Neural cell (in vitro differentiated cells): ENCODE data around the gene TMEM127.

Experiments
- EP300 ChIP-seq: fragments of 450-650 bp; conservative IDR thresholded peaks from 2 replicates; pipeline ENCODE4 v1.6.1; 2014; ENCODE audit warnings: antibody characterized with exemption, mild to moderate bottlenecking, moderate library complexity; ENCODE audit not compliant: poor library complexity, severe bottlenecking
- EZH2 ChIP-seq: fragments of 200-600, 300-800 bp; shearing (Covaris generic), sonication (generic); IDR thresholded peaks from 2 replicates; pipeline ENCODE4 v1.6.1; 2014; ENCODE audit warnings: antibody characterized with exemption, low read length, borderline replicate concordance, mild to moderate bottlenecking; ENCODE audit not compliant: insufficient read depth, poor library complexity, severe bottlenecking
- POLR2AphosphoS5 ChIP-seq: IDR thresholded peaks from 2 replicates; pipeline ENCODE4 v1.6.1; 2012
- RAD21 ChIP-seq: fragments of 450-650 bp; conservative IDR thresholded peaks from 2 replicates; pipeline ENCODE4 v1.6.1; 2014; ENCODE audit warnings: antibody characterized with exemption, mild to moderate bottlenecking, moderate library complexity
- TAF1 ChIP-seq: IDR thresholded peaks from 2 replicates; pipeline ENCODE4 v1.6.1; 2012; ENCODE audit warnings: low read depth
- TF ChIP-seq, protein P1 (sequence below): fragments of 450-650 bp; IDR thresholded peaks from 2 replicates; pipeline ENCODE4 v1.5.1; 2014; ENCODE audit warnings: antibody characterized with exemption, mild to moderate bottlenecking, moderate library complexity; ENCODE audit not compliant: poor library complexity, severe bottlenecking

DNA sequence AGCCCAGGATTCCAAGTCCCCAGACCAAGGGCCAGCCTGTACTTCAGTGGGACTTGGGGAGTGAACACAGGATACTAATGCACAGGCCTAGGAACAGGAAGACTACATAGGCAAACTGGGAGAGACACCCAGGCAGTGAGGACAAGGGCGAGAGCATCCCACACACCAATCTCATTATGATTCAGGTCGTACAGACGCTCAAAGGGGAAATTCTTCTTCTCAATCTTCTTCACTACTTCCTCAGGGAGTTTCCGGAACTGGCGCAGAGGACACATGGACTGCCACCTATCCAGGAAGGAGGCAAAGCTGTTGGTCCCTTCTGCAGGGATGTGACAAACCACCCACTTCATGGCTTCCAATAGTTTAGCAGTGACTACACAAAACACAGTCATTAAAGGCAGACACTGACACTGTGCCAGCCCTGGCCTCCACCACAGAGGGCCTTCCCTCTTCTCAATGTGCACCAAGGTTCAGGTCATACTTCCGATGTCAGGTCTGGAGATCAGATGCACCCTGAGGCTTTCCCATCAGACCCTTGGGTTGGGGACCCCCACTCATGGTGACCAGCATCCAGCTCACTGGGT, 21.6 kb upstream of the TMEM127 start:
- TF ChIP-seq RAD21: no peak
- TF ChIP-seq, protein P1, sequence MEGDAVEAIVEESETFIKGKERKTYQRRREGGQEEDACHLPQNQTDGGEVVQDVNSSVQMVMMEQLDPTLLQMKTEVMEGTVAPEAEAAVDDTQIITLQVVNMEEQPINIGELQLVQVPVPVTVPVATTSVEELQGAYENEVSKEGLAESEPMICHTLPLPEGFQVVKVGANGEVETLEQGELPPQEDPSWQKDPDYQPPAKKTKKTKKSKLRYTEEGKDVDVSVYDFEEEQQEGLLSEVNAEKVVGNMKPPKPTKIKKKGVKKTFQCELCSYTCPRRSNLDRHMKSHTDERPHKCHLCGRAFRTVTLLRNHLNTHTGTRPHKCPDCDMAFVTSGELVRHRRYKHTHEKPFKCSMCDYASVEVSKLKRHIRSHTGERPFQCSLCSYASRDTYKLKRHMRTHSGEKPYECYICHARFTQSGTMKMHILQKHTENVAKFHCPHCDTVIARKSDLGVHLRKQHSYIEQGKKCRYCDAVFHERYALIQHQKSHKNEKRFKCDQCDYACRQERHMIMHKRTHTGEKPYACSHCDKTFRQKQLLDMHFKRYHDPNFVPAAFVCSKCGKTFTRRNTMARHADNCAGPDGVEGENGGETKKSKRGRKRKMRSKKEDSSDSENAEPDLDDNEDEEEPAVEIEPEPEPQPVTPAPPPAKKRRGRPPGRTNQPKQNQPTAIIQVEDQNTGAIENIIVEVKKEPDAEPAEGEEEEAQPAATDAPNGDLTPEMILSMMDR: no peak
- TF ChIP-seq EP300: no peak
- TF ChIP-seq POLR2AphosphoS5: no peak
- TF ChIP-seq TAF1: no peak
- TF ChIP-seq EZH2: no peak
